Keratinocyte (primary cell): ENCODE data around the gene ZNF180.

Source experiments
- CTCF ChIP-seq, 3 experiments: IDR thresholded peaks in 1 of 3; conservative IDR thresholded peaks in 1 of 3; optimal IDR thresholded peaks in 1 of 3; 2 replicates in 2 of 3; 3 replicates in 1 of 3; pipeline versions ENCODE3 to v1.5.1; 2011; ENCODE audit warnings: low read length in 3 of 3, mild to moderate bottlenecking in 3 of 3, moderate library complexity in 2 of 3, control low read depth in 1 of 3, inconsistent platforms in 1 of 3; ENCODE audit not compliant: insufficient read depth in 2 of 3; ENCODE audit errors: extremely low read depth in 1 of 3
- EZH2 ChIP-seq: IDR thresholded peaks from one replicate; pipeline ENCODE4 v1.6.1; 2012; ENCODE audit warnings: inconsistent platforms, mild to moderate bottlenecking, low read length, moderate library complexity

- TF ChIP-seq CTCF (optimal IDR thresholded peaks at IDR 0.05 in 1 of 3, IDR thresholded peaks at IDR 0.05 in 1 of 3, conservative IDR thresholded peaks at IDR 0.05 in 1 of 3; ENCODE audit: extremely low read depth in 1 of 3, insufficient read depth in 2 of 3, low read length in 3 of 3) (no peak), EZH2 (no peak)
Measured at GRCh38 chr19:44499559-44499958, 763 bp downstream of the ZNF180 start.
